Measurements from ENCODE around the gene USP48.

The USP48 gene

DNA sequence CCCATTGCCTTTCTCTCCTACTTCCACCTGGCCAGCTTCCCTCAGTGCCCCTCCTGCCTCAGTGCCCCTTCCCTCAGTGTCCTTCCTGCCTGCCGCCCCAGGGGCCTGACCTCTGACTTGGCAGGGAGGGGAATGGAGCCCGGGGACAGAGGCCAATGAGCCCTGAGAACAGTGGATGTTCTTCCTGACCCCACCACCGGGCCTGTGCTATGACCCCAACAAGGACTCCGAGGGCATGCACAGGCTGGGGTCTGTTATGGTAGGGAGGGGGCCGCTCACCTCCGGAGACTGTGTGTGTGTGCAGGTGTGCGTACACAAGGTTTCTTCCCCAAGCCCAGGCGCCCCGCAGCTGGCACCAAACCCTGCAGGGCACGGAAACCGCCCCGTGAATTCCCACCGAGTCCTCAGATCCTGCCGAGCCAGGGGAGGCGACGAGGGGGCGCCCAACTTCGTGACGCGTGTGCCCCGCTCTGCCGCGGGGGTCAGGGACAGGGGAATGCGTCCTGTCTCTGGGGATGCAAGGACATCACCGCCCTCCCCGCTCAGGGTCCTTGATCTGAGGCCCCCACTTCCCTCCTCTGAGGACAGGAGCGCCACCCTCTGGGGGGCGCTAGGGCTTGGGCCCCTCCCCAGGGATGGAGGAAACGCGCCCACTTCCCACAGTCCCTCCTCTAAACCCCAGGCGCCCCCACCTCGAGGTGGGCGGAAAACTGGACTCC is 114.6 kb downstream of the USP48 start:
- no peak for ATAC-seq
- no peak overlapping the region for H3K4me3 Mint-ChIP-seq
- H3K4me1 Mint-ChIP-seq = peaks cover 33% of the 10 kb centered on the region
- peaks cover 58% of the 10 kb centered on the region for H3K27me3 Mint-ChIP-seq
- no peaks in the 10 kb centered on the region for H3K36me3 Mint-ChIP-seq
- H3K27ac Mint-ChIP-seq = no peak overlapping the region
- H3K9me3 Mint-ChIP-seq = no peaks in the 10 kb centered on the region

DNA sequence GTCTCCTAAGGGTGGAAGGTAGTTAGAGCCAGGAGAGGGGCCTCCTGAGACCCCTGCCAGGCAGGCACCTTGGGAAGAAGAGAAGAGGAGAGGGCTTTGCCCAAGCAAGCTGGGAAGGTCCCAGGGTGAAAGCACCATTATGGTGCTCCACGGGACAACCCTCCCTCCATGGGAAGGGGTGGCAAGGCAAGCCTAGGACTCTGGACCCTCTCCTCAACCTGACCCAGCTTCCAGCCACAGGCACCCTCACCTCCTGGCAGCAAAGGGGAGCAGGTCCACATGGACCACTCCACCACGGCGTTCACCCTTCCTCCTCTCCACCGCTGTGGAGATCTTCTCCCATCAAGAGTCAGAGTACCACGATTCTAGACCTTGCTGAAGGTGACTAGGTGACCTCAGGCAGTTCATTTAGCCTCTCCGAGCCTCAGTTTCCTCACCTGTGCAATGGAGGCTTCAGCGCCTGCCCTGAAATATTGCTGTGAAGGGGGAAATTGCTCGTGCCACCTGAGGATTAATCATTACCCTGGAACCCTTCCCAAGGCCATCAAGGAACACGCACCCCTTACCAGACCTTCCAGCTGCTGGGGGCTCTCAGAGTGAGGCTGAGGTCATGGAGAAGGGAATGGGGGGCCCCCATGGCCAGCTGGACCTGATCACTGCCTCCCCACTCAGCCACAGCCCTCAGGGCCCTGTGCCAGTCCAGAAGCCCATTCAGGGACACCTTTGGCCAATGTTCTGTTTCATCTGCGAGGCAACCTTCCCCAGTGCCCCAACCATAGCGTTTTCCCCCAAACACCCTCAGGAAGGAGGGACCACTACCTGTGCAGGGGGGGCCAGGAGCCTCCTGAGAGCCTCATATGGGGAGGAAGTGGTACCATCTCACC is 115.4 kb downstream of the USP48 start:
- ATAC-seq = no peak
- Mint-ChIP-seq H3K27me3 (peaks cover 66% of the 10 kb centered on the region), H3K36me3 (no peaks in the 10 kb centered on the region), H3K4me3 (no peak overlapping the region), H3K9me3 (no peaks in the 10 kb centered on the region), H3K4me1 (peaks cover 30% of the 10 kb centered on the region), H3K27ac (no peak overlapping the region)

DNA sequence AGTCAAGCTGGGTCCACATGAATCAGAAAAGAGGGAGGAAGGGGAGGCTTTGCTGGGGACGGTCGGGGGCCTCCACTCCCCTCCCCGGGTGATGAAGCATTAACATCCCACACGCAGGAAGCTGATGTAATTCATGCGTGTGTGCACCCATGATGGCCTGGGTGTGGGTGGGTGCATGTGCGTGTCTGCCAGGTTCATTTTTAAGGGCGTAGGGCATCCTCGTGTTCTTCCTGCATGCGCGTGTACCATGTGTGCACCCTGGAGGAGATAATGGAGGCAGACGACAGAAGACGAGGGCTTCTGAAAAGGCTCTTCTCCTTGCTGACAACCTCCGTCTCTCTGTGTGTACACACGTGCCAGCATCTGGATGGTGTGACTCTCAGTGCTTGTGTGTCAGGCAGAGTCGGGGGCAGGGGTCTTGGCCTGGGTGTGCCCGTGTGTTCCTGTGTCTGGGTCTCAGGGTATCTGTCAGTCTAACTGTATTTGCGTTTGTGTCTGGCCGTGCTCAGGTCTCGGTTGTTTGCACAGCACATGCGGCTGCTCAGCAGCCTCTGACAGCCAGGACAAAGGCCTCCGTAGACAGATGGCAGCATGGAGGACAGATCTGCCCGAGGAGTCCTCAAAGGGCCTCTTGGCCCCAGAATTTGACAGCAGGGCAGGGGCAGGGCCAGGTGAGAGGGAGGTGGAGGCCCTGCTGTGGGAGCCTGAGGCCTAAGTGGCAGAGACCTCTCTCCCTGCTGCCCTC is 116.2 kb downstream of the USP48 start:
- ATAC-seq = no peak
- H3K36me3 Mint-ChIP-seq = no peaks in the 10 kb centered on the region
- H3K9me3 Mint-ChIP-seq = no peaks in the 10 kb centered on the region
- H3K27ac Mint-ChIP-seq = no peak overlapping the region
- H3K4me3 Mint-ChIP-seq = no peak overlapping the region
- peaks cover 30% of the 10 kb centered on the region for H3K4me1 Mint-ChIP-seq
- peaks cover 74% of the 10 kb centered on the region for H3K27me3 Mint-ChIP-seq

DNA sequence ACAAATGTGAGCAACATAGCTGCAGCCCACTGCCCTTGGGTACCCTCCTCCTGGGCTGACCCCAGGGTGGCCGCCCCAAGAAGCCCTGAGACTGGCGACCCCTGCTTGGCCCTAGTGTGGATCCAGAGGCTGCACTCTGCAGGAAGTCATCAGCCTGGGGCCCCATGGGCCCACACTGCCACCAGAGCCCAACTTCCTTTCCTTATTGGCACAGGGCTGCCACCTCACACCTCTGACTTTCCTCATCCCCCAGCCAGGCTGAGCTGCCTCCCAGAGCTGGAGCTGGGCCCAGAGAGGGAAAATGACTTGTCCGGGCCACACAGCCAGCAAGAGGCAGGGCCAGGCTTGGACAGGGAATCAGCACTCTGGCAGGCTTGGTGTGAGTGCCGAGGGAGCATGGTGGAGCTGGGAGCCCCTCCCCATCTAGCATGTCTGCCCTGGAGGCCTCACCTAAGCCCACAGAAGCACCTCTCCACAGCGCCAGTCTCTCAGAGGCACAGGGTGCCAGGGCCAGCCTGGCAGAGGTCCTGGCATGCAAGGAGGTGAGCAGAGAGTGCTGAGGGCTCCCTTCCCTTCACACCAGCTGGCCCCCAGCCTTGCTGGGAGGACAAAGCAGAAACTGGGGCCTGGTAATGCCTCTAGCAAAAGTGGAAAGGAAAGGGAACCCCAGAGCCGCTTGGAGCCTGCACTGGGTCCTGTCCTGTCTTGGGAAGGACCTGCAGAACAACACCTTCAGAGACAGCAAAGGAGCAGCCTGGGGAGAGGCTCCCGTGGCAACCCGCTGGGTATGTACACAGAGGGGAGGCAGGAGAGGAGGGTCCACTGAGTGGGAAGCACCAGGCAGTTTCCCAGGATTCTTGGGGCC is 117.0 kb downstream of the USP48 start:
- H3K27me3 Mint-ChIP-seq = peaks cover 82% of the 10 kb centered on the region
- no peak for ATAC-seq
- H3K27ac Mint-ChIP-seq = no peak overlapping the region
- H3K9me3 Mint-ChIP-seq = no peaks in the 10 kb centered on the region
- H3K36me3 Mint-ChIP-seq = no peaks in the 10 kb centered on the region
- H3K4me3 Mint-ChIP-seq = no peak overlapping the region
- H3K4me1 Mint-ChIP-seq = peaks cover 30% of the 10 kb centered on the region

DNA sequence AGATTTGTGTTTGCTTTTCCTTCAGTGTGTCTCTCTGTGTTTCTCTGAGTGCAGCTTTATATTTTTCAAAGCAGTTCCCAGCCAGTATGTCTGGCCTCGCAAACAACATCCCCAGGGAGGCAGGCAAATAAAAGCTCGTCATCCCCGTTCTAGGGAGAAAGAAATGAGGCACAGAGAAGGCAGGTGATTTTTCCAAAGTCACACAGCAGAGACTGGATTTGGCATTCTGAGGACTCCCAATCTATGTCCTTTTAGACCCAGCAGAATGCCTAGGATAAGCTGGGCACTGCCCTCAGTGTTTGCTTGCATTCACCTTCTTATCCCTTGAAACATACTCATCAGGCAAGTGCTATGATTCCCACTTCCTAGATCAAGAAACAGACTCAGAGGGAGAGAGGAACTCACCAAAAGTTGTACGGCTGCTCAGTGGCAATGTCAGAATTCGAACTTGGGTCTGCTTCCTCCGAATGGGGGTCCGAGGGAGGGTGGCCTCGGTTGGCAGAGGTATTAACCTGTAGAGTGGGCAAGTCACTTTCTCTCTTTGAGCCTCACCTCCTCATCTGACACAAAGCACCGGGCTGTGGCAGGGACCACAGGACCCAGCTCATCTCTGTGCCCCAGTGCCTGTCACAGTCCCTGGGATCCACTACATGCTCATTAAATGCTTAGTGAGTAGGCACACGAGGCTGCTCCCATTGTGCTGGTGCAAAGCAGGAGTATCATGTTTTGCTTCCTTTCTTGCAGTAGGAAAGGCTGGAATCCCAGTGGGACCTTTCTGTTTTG is 118.0 kb downstream of the USP48 start:
- H3K36me3 Mint-ChIP-seq = no peaks in the 10 kb centered on the region
- H3K9me3 Mint-ChIP-seq = no peaks in the 10 kb centered on the region
- H3K4me3 Mint-ChIP-seq = no peak overlapping the region
- no peak overlapping the region for H3K27ac Mint-ChIP-seq
- peaks cover 28% of the 10 kb centered on the region for H3K4me1 Mint-ChIP-seq
- no peak for ATAC-seq
- peaks cover 92% of the 10 kb centered on the region for H3K27me3 Mint-ChIP-seq

DNA sequence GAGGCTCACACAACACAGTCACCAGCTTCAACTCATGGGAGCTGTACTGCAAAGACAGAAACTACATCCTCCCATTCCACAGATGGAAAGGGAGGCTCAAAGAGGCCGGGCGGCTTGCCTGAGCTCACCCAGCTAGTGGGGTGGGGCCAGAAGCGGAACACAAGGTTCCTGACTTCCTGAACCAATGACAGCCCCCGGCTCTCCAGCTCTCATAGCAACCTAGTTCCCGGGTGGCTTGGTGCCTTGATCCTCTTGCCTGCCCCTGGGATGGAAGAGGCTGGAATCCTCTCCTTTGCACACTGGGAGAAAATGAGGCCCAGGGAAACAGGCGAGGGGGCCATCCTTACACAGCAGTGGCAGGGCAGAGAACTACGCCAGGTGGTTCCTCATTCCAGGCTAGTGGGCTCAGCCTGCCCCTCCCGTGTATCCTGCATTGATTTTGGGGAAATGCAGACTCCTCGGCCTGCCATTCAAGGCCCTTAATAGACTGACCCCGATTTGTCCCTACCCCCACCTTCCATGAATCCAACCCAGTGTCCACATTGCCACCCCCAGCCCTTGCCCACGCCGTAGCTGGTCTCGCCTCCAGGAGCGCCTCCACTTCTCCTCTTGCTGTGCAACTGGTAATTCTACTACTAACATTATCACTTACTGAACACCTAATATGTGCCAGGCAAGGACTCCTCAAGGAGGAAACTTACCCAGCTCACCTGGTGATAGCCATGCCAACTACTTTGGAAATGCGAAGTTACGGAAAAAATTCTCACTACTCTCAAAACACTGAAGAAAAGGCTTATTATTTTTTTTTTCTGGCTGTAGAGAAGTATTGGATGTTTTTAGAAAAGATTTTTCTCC is 118.8 kb downstream of the USP48 start:
- ATAC-seq = no peak
- Mint-ChIP-seq H3K4me1 (peaks cover 29% of the 10 kb centered on the region), H3K9me3 (no peaks in the 10 kb centered on the region), H3K27ac (no peak overlapping the region), H3K27me3 (peaks cover 100% of the 10 kb centered on the region), H3K36me3 (no peaks in the 10 kb centered on the region), H3K4me3 (no peak overlapping the region)

DNA sequence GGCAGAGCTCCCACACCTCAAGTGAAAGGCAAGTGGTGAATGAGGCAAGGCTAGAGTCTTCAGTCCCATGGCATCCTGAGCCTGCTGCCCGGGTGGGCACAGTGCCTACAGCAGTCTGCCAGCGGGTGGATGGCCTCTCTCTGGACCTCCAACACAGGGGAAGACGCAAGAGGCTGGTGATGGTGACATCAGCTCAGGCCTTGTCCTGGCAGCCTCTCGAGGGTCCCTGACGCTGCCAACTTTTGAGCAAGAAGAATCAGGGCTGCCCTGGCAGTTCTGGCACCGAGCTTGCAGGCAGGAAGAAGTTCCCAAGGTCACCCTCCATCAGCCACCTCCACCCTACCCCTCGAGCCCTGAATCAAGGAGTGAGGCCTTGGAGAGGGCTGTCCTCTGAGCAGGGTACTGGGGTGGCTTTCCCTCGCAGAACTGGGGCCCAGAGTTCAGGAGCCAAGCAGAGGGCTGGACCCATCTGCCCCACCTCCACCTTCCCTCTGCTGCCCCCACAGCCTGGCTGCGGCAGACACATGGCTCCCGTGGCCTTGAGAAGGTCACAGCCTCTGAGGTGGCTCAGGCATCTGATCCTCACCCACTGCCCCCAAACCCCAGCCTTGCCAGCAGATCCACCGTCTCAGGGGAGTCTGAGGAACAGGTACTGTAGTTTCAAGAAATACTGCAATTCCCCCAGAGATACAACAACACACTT is 119.5 kb downstream of the USP48 start:
- ATAC-seq = no peak
- Mint-ChIP-seq H3K4me1 (peaks cover 29% of the 10 kb centered on the region), H3K27me3 (peaks cover 92% of the 10 kb centered on the region), H3K4me3 (no peak overlapping the region), H3K36me3 (no peaks in the 10 kb centered on the region), H3K27ac (no peak overlapping the region), H3K9me3 (no peaks in the 10 kb centered on the region)

DNA sequence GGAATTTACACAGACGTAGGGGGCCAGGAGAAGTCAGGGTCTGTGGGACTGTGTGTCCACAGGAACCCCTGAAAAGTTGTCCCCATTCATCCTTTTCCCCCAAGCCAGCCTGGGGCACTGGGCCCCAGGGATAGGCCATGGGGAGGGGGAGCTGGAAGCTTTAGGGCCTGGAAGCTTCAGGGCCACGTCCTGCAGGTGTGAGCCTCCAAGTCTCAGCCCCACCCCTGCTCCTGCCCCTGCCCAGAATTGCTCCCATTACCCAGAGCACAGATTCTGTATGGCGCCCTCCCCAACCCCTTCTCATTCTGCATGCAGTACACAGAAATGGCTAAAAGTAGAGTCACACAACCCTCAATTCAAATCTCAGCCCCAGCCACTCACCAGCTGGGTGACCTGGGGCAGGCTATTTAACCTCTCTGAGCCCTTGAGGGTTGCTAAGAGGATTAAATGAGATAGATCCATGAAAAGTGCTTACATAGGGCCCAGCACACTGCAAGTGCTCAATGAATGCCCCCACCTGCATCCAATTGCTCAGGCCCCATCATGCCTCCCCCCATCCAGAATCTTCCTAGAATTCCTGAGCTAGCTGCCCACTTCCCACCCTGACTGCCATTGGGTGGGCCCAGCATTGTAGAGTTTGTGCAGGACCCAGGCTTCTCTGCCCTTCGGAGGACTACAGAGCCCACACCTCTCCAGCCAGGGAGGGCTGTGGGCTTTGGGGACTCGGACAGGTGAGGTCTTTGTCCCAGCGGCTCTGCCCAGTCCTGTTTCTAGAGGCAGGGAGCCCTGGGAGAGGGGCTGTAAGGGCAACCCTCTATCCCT is 120.3 kb downstream of the USP48 start:
- no peak overlapping the region for H3K27ac Mint-ChIP-seq
- H3K36me3 Mint-ChIP-seq = no peaks in the 10 kb centered on the region
- peaks cover 84% of the 10 kb centered on the region for H3K27me3 Mint-ChIP-seq
- peaks cover 29% of the 10 kb centered on the region for H3K4me1 Mint-ChIP-seq
- no peak overlapping the region for H3K4me3 Mint-ChIP-seq
- H3K9me3 Mint-ChIP-seq = no peaks in the 10 kb centered on the region
- ATAC-seq = no peak

DNA sequence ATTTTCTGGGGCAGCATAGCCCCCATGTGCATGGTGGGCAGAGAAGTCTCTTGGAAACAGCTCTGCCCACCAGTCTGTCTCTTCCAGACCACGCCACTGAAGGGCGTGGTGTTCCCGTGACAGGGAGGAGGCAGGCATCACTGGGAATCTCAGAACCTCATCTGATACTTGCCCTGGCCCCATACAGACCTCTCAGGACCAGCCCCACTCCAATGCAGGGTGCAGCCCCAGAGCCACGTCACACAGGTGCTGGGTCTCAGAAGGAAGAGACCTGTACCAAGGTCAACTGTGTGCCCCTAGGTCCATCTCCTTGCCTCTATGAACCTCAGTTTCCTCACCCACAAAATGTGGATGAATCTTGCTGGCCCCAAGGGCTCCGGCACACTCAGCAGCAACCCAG is 121.1 kb downstream of the USP48 start:
- peaks cover 77% of the 10 kb centered on the region for H3K27me3 Mint-ChIP-seq
- H3K27ac Mint-ChIP-seq = no peak overlapping the region
- ATAC-seq = no peak
- peaks cover 28% of the 10 kb centered on the region for H3K4me1 Mint-ChIP-seq
- no peak overlapping the region for H3K4me3 Mint-ChIP-seq
- no peaks in the 10 kb centered on the region for H3K9me3 Mint-ChIP-seq
- no peaks in the 10 kb centered on the region for H3K36me3 Mint-ChIP-seq

DNA sequence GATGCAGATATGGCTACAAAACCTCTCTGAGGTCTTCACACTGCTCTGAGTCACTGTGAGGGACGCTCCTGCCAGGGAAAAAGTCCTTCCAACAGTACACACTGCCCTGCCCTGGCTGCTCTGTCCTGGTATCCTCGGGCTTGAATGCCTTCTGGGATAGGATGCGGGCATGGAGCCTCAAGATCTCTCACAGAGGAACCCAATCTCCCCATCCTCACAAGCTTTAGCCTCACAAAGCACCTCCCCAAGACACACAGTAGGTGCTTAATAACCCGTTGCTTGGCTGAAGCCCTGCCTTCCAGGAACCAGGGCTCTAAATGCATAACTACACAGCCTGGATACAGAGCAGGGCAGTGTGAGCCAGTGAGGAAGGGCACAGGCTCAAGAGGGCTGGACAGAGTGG is 123.0 kb downstream of the USP48 start:
- no peaks in the 10 kb centered on the region for H3K36me3 Mint-ChIP-seq
- H3K4me1 Mint-ChIP-seq = peaks cover 19% of the 10 kb centered on the region
- H3K27ac Mint-ChIP-seq = no peak overlapping the region
- no peaks in the 10 kb centered on the region for H3K9me3 Mint-ChIP-seq
- ATAC-seq = no peak
- H3K27me3 Mint-ChIP-seq = peaks cover 57% of the 10 kb centered on the region
- no peak overlapping the region for H3K4me3 Mint-ChIP-seq

DNA sequence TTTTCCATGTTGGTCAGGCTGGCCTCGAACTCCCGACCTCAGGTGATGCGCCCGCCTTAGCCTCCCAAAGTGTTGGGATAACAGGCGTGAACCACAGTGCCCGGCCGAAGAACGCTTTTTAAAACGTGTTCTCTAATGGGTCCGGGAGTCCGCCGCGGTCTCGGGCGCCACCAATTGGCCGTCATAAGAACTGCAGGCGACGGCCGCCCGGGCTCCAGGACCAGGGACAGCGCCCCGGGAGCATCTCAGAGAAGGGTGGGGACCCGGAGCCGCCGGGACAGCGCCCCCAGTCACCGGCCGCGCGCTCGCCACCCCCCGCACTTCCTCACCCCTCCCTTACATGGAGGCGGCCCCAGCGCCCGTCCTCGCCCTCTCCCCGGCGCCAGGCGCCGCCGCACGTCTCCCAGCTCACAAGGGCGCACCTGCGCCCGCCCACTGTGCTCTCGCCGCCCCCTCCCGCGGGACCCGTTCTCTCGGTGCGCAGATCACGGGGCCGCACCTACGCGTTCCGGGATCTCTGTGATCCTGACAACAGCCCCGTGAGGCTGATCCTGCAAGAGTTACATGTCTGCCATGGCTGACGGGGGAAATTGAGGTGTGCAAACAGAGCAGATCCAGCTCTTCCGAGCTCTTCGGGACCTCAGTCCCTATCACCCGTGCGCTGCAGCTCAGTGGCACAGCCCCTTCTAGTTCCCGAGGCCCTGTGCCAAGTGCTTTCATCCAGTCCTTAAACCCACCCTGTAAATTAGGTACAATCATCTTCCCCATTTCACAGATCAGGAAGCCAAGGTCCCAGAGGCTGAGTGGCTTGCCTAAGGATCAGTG is 123.6 kb downstream of the USP48 start:
- Mint-ChIP-seq H3K27ac (no peak overlapping the region), H3K4me1 (peaks cover 16% of the 10 kb centered on the region), H3K27me3 (peaks cover 51% of the 10 kb centered on the region), H3K36me3 (no peaks in the 10 kb centered on the region), H3K4me3 (peak overlapping the region; percentile 55), H3K9me3 (no peaks in the 10 kb centered on the region)
- ATAC-seq = peak; percentile 70
